H1 (cell line): ENCODE data around the gene TIMM10B. TPM values are rescaled to one million over a fixed set of nuclear protein-coding genes. Genes with fewer than 3 reads are reported as not detected.

Source experiments
- CTCF ChIA-PET: fragments of 300-600 bp; sonication (Branson Sonifier 250); formaldehyde crosslinking; loops from one replicate; lab custom pipeline; 2021; ENCODE audit not compliant: partially characterized antibody; lab: Charles Lee
- POLR2A ChIA-PET: fragments of 300-600 bp; sonication (Branson Sonifier 250); formaldehyde crosslinking; loops from one replicate; lab custom pipeline; 2021; ENCODE audit warnings: inconsistent platforms; ENCODE audit not compliant: partially characterized antibody; lab: Charles Lee
- DNase-seq, 2 experiments: peaks; one replicate each; pipeline versions ENCODE4 v3.0.0 to v3.0.0-alpha.2; 2010 to 2022; ENCODE audit warnings: low spot score in 2 of 2, low read depth in 1 of 2, mixed read lengths in 1 of 2
- FAIRE-seq: peaks from 2 replicates; lab custom pipeline; 2011; peaks lifted over from hg19 to GRCh38; lab: Jason Lieb, UNC
- H2AFZ ChIP-seq: 2 replicates; pipeline ENCODE4 v1.8.1; 2012; ENCODE audit warnings: low read length, inconsistent platforms
- H2AK5ac ChIP-seq: 2 replicates; pipeline ENCODE4 v1.6.1; 2013; ENCODE audit warnings: low read depth, low read length
- H2BK120ac ChIP-seq: replicated peaks from 2 replicates; pipeline ENCODE3; 2013; ENCODE audit warnings: low read depth, low read length, inconsistent platforms
- H2BK12ac ChIP-seq: 2 replicates; pipeline ENCODE4 v1.6.1; 2013; ENCODE audit warnings: low read depth, low read length
- H2BK15ac ChIP-seq: 2 replicates; pipeline ENCODE4 v1.6.1; 2013; ENCODE audit warnings: low read length
- H2BK20ac ChIP-seq: 2 replicates; pipeline ENCODE4 v1.6.1; 2013; ENCODE audit warnings: low read length
- H2BK5ac ChIP-seq: 2 replicates; pipeline ENCODE4 v1.6.1; 2013; ENCODE audit warnings: low read depth, low read length
- H3K14ac ChIP-seq: 2 replicates; pipeline ENCODE4 v1.6.1; 2013; ENCODE audit warnings: inconsistent platforms; ENCODE audit not compliant: insufficient read length
- H3K18ac ChIP-seq: 2 replicates; pipeline ENCODE4 v1.6.1; 2013; ENCODE audit warnings: low read length; ENCODE audit errors: extremely low read depth
- H3K23ac ChIP-seq: 2 replicates; pipeline ENCODE4 v1.6.1; 2013; ENCODE audit warnings: inconsistent platforms; ENCODE audit not compliant: insufficient read length
- H3K23me2 ChIP-seq: 2 replicates; pipeline ENCODE4 v1.6.1; 2013; ENCODE audit warnings: low read depth, low read length
- H3K27ac ChIP-seq: 2 replicates; pipeline ENCODE4 v1.6.1; 2011; ENCODE audit warnings: low read depth, low read length, inconsistent platforms
- H3K27me3 ChIP-seq, 4 experiments: replicated peaks in 1 of 4; 1 replicate in 1 of 4; 2 replicates in 3 of 4; pipeline versions ENCODE4 v1.6.1 to v1.8.1; 2011 to 2013; ENCODE audit warnings: low read length in 3 of 4, mild to moderate bottlenecking in 3 of 4, inconsistent platforms in 2 of 4, mixed read lengths in 2 of 4, moderate library complexity in 1 of 4; ENCODE audit not compliant: control insufficient read depth in 3 of 4, insufficient read depth in 3 of 4; ENCODE audit errors: extremely low read depth in 1 of 4
- H3K36me3 ChIP-seq, 4 experiments: 2 replicates each; pipeline versions ENCODE4 v1.6.1 to v1.8.1; 2011 to 2013; ENCODE audit warnings: mild to moderate bottlenecking in 4 of 4, low read length in 3 of 4, moderate library complexity in 2 of 4, control low read depth in 1 of 4, inconsistent platforms in 1 of 4; ENCODE audit not compliant: insufficient read depth in 4 of 4, control insufficient read depth in 2 of 4
- H3K4ac ChIP-seq: replicated peaks from 2 replicates; pipeline ENCODE3; 2013; ENCODE audit warnings: low read length, low read depth, mixed read lengths, inconsistent platforms; ENCODE audit not compliant: insufficient read length
- H3K4me1 ChIP-seq, 4 experiments: replicated peaks in 1 of 4; 1 replicate in 1 of 4; 2 replicates in 3 of 4; pipeline versions ENCODE4 v1.6.1 to v1.8.1; 2011 to 2013; ENCODE audit warnings: low read length in 3 of 4, inconsistent platforms in 2 of 4, mixed read lengths in 1 of 4; ENCODE audit not compliant: insufficient read depth in 4 of 4, control insufficient read depth in 3 of 4
- H3K4me2 ChIP-seq, 2 experiments: 2 replicates each; pipeline versions ENCODE4 v1.6.1 to v1.8.1; 2011 to 2013; ENCODE audit warnings: low read depth in 2 of 2, low read length in 2 of 2, control low read depth in 1 of 2, inconsistent platforms in 1 of 2, mild to moderate bottlenecking in 1 of 2; ENCODE audit not compliant: insufficient read depth in 1 of 2
- H3K4me3 ChIP-seq, 4 experiments: fragments of 200-600, 300-600 bp in 1 of 4; sonication (generic), shearing (Covaris generic), sonication (Bioruptor Twin) in 1 of 4; 2 replicates each; pipeline versions ENCODE4 v1.5.1 to v1.8.1; 2011 to 2016; ENCODE audit warnings: low read length in 4 of 4, low read depth in 3 of 4, control low read depth in 2 of 4, inconsistent platforms in 2 of 4, mild to moderate bottlenecking in 2 of 4, mixed read lengths in 1 of 4, moderate library complexity in 1 of 4; ENCODE audit not compliant: insufficient read depth in 2 of 4; ENCODE audit errors: extremely low read depth in 1 of 4
- H3K56ac ChIP-seq: replicated peaks from 2 replicates; pipeline ENCODE3; 2013; ENCODE audit warnings: low read depth, mild to moderate bottlenecking, mixed read lengths, low read length, inconsistent platforms; ENCODE audit not compliant: insufficient read length
- H3K79me1 ChIP-seq: 2 replicates; pipeline ENCODE4 v1.6.1; 2013; ENCODE audit warnings: low read depth, low read length, control low read depth
- H3K79me2 ChIP-seq, 2 experiments: 2 replicates each; pipeline versions ENCODE4 v1.6.1 to v1.8.1; 2012 to 2013; ENCODE audit warnings: low read length in 2 of 2, mild to moderate bottlenecking in 2 of 2, inconsistent platforms in 1 of 2; ENCODE audit not compliant: insufficient read depth in 2 of 2, control insufficient read depth in 1 of 2
- H3K9ac ChIP-seq, 4 experiments: replicated peaks in 1 of 4; 1 replicate in 1 of 4; 2 replicates in 3 of 4; pipeline versions ENCODE4 v1.6.1 to v1.8.1; 2011 to 2013; ENCODE audit warnings: low read depth in 3 of 4, low read length in 3 of 4, control low read depth in 2 of 4, mild to moderate bottlenecking in 2 of 4, moderate library complexity in 2 of 4, inconsistent platforms in 1 of 4; ENCODE audit errors: extremely low read depth in 1 of 4
- H3K9me3 ChIP-seq, 2 experiments: 2 replicates each; pipeline versions ENCODE4 v1.6.1 to v1.8.1; 2012 to 2013; ENCODE audit warnings: mild to moderate bottlenecking in 2 of 2, moderate library complexity in 2 of 2, control low read depth in 1 of 2, inconsistent platforms in 1 of 2, low read depth in 1 of 2, low read length in 1 of 2, mixed read lengths in 1 of 2; ENCODE audit not compliant: insufficient read depth in 2 of 2
- H4K20me1 ChIP-seq, 2 experiments: replicated peaks in 1 of 2; 2 replicates each; pipeline versions ENCODE3 to v1.8.1; 2011 to 2013; ENCODE audit warnings: inconsistent platforms in 2 of 2, low read length in 2 of 2, mild to moderate bottlenecking in 1 of 2; ENCODE audit not compliant: insufficient read depth in 2 of 2, control insufficient read depth in 1 of 2
- H4K5ac ChIP-seq: 2 replicates; pipeline ENCODE4 v1.6.1; 2013; ENCODE audit warnings: low read length, low read depth, mixed read lengths, inconsistent platforms; ENCODE audit not compliant: insufficient read length
- H4K8ac ChIP-seq: 2 replicates; pipeline ENCODE4 v1.8.0; 2013; ENCODE audit warnings: mild to moderate bottlenecking, moderate library complexity, low read length, inconsistent platforms; ENCODE audit not compliant: insufficient read depth; ENCODE audit errors: extremely low read depth
- H4K91ac ChIP-seq: replicated peaks from 2 replicates; pipeline ENCODE3; 2013; ENCODE audit warnings: low read length, mixed read lengths, inconsistent platforms; ENCODE audit not compliant: insufficient read length
- CHD1 ChIP-seq: IDR thresholded peaks from 2 replicates; pipeline ENCODE4 v1.6.1; 2012; ENCODE audit warnings: low read depth, low read length, improper control_type of control experiment
- CHD2 ChIP-seq: IDR thresholded peaks from 2 replicates; pipeline ENCODE4 v1.6.1; 2012; ENCODE audit warnings: low read length, improper control_type of control experiment
- EGR1 ChIP-seq: IDR thresholded peaks from 2 replicates; pipeline ENCODE4 v1.6.1; 2011; ENCODE audit warnings: low read depth, low read length, borderline replicate concordance
- EZH2 ChIP-seq: fragments of 200-600 bp; sonication (generic); IDR thresholded peaks from 2 replicates; pipeline ENCODE4 v1.7.1; 2012; ENCODE audit warnings: low read depth, mild to moderate bottlenecking, moderate library complexity, low read length, inconsistent platforms; ENCODE audit not compliant: severe bottlenecking
- HDAC2 ChIP-seq, 2 experiments: fragments of 300-600 bp in 1 of 2; sonication (generic) in 1 of 2; IDR thresholded peaks; 2 replicates each; pipeline ENCODE4 v1.6.1; 2011 to 2012; ENCODE audit warnings: low read depth in 2 of 2, low read length in 2 of 2, mild to moderate bottlenecking in 2 of 2, moderate library complexity in 2 of 2, borderline replicate concordance in 1 of 2, inconsistent platforms in 1 of 2
- RNF2 ChIP-seq: fragments of 200-900, 300-1000 bp; sonication (generic); IDR thresholded peaks from 2 replicates; pipeline ENCODE4 v1.7.1; 2016; ENCODE audit warnings: borderline replicate concordance, low read depth, mild to moderate bottlenecking, antibody characterized with exemption, low read length; ENCODE audit not compliant: poor library complexity, severe bottlenecking; ENCODE audit errors: missing control alignments
- SIN3A ChIP-seq, 2 experiments: IDR thresholded peaks in 1 of 2; conservative IDR thresholded peaks in 1 of 2; 2 replicates each; pipeline ENCODE4 v1.6.1; 2011 to 2012; ENCODE audit warnings: low read length in 2 of 2, improper control_type of control experiment in 1 of 2, low read depth in 1 of 2, mild to moderate bottlenecking in 1 of 2
- SIX5 ChIP-seq: IDR thresholded peaks from 2 replicates; pipeline ENCODE4 v1.6.1; 2011; ENCODE audit warnings: mild to moderate bottlenecking, low read depth, low read length
- TAF1 ChIP-seq: IDR thresholded peaks from 2 replicates; pipeline ENCODE4 v1.6.1; 2011; ENCODE audit warnings: mild to moderate bottlenecking, low read depth, low read length
- WGBS, 2 experiments: shearing (Covaris generic) in 1 of 2; methylation state at CpG; one replicate each; pipeline versions ENCODE4 v1.1.6 to v1.1.7; 2013 to 2015; ENCODE audit warnings: low lambda C conversion rate in 2 of 2, mixed read lengths in 2 of 2, inconsistent platforms in 1 of 2, low coverage in 1 of 2, missing lambda C conversion rate in 1 of 2; ENCODE audit not compliant: insufficient replicate concordance in 2 of 2, insufficient coverage in 1 of 2, insufficient read length in 1 of 2; ENCODE audit errors: extremely low coverage in 1 of 2, missing lambda C conversion rate in 1 of 2; 5-methylcytosine and 5-hydroxymethylcytosine counted together
- polyA plus RNA-seq, 7 experiments: library from polyadenylated mRNA; depleted of rRNA in 3 of 7; stranded (reverse) in 5 of 7; unstranded in 2 of 7; fragments of >200 nt in 5 of 7; fragments of 200-250 nt in 2 of 7; gene quantifications; 1 replicate in 5 of 7; 2 replicates in 1 of 7; 4 replicates in 1 of 7; pipeline versions ENCODE4 v1.2.1 to v1.2.3, GENCODE V29; 2011 to 2013; ENCODE audit warnings: missing spikeins in 2 of 7, mixed read lengths in 2 of 7
- total RNA-seq: library from RNA; stranded (reverse); fragmentation: NEBNext Ultra II Directional; extraction: Animal tissue kit (Norgen Biotek cat#: 25700); gene quantifications from 2 replicates; pipeline ENCODE4 v1.2.1, GENCODE V29; 2021
- TF ChIP-seq, protein P1 (sequence below), 3 experiments: IDR thresholded peaks; 1 replicate in 2 of 3; 2 replicates in 1 of 3; pipeline versions ENCODE4 v1.5.1 to v1.6.1; 2011; ENCODE audit warnings: low read length in 3 of 3, mild to moderate bottlenecking in 3 of 3, inconsistent platforms in 2 of 3, low read depth in 1 of 3, moderate library complexity in 1 of 3; ENCODE audit not compliant: insufficient read depth in 1 of 3; ENCODE audit errors: control extremely low read depth in 1 of 3

TIMM10B gene
- total and polyA plus RNA-seq, 2 of the 8 experiments (the other 6 are each of a cell fraction or from before 2014, with no cell fraction given) = 38.2 to 47.8 TPM

DNA sequence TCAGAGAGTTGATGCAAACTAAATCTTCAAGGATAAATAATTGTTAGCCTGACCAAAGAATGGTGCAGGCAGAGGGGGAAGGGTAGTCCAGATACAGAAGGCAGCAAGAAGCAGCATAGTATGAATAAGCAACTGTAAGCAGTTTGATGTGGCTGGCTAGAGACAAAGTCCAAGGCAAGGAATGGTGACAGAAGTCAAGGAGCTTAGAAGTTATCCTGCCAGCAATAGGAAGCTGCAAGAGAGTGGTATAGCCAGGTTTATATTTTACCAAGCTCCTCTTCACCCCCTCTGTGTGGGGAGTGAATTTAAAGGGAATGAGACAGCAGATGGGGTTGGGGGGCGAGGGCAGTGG is 22.2 kb upstream of the TIMM10B start:
- no peak overlapping the region for H4K5ac ChIP-seq
- H3K23ac ChIP-seq = no peak overlapping the region
- H3K18ac ChIP-seq = no peak overlapping the region
- WGBS, 2 experiments = 79% methylated on average over 1 of the region's 1 CpG; no CpG with 5 or more reads in 1 of the 2 experiments
- H2AK5ac ChIP-seq = no peak overlapping the region
- H2BK20ac ChIP-seq = no peak overlapping the region
- H3K4ac ChIP-seq = no peak overlapping the region
- H2BK12ac ChIP-seq = no peak overlapping the region
- H3K79me1 ChIP-seq = no peaks in the 10 kb centered on the region; the same call in 1 of the 2 replicates
- DNase-seq (no peak), FAIRE-seq (no peak)
- H2BK15ac ChIP-seq = no peak overlapping the region
- H2BK5ac ChIP-seq = no peak overlapping the region
- H2AFZ ChIP-seq = no peak overlapping the region
- no peak overlapping the region for H4K8ac ChIP-seq
- no peaks in the 10 kb centered on the region; the same call in 1 of the 2 replicates for H3K23me2 ChIP-seq
- H2BK120ac ChIP-seq = no peak overlapping the region
- no peaks in the 10 kb centered on the region for H3K9me3 ChIP-seq
- no peak overlapping the region for H4K91ac ChIP-seq
- no peak overlapping the region for H3K4me2 ChIP-seq
- no peaks in the 10 kb centered on the region for H3K4me1 ChIP-seq
- ChIA-PET CTCF (interaction anchor here (1.2 to 6.5 kb wide), 4 partner anchors 10 to 81 kb away, joined by 3 to 83 read pairs (median 6); partner anchors contain the start of gene HPX), POLR2A (interaction anchor here (0.6 to 1.5 kb wide), 3 partner anchors 9 to 1637 kb away, joined by 3 to 6 read pairs (median 4); no protein-coding TSS in a partner anchor)
- no peaks in the 10 kb centered on the region for H4K20me1 ChIP-seq
- H3K27ac ChIP-seq = no peak overlapping the region
- H3K4me3 ChIP-seq = no peak overlapping the region
- no peak overlapping the region for H3K56ac ChIP-seq
- no peaks in the 10 kb centered on the region for H3K27me3 ChIP-seq
- no peak overlapping the region; a peak in 1 of 7 replicates for H3K9ac ChIP-seq
- H3K36me3 ChIP-seq = peaks cover 0 to 12% (median 3%) of the 10 kb centered on the region in 4 experiments; a peak in 2 of 8 replicates
- H3K79me2 ChIP-seq = no peaks in the 10 kb centered on the region
- H3K14ac ChIP-seq = no peak overlapping the region
- TF ChIP-seq TAF1 = no peak
- TF ChIP-seq CHD1 = no peak
- no peak for TF ChIP-seq EZH2
- TF ChIP-seq, protein P1, sequence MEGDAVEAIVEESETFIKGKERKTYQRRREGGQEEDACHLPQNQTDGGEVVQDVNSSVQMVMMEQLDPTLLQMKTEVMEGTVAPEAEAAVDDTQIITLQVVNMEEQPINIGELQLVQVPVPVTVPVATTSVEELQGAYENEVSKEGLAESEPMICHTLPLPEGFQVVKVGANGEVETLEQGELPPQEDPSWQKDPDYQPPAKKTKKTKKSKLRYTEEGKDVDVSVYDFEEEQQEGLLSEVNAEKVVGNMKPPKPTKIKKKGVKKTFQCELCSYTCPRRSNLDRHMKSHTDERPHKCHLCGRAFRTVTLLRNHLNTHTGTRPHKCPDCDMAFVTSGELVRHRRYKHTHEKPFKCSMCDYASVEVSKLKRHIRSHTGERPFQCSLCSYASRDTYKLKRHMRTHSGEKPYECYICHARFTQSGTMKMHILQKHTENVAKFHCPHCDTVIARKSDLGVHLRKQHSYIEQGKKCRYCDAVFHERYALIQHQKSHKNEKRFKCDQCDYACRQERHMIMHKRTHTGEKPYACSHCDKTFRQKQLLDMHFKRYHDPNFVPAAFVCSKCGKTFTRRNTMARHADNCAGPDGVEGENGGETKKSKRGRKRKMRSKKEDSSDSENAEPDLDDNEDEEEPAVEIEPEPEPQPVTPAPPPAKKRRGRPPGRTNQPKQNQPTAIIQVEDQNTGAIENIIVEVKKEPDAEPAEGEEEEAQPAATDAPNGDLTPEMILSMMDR (IDR thresholded peaks at IDR 0.05; ENCODE audit: control extremely low read depth in 1 of 3, insufficient read depth in 1 of 3, low read depth in 1 of 3, low read length in 3 of 3) = no peak
- TF ChIP-seq HDAC2 (IDR thresholded peaks at IDR 0.05; ENCODE audit: borderline replicate concordance in 1 of 2, low read depth in 2 of 2, low read length in 2 of 2) = no peak
- no peak for TF ChIP-seq CHD2
- TF ChIP-seq SIX5 = no peak
- TF ChIP-seq SIN3A (conservative IDR thresholded peaks at IDR 0.05 in 1 of 2, IDR thresholded peaks at IDR 0.05 in 1 of 2; ENCODE audit: low read depth in 1 of 2, low read length in 2 of 2) = no peak
- no peak for TF ChIP-seq EGR1
- no peak for TF ChIP-seq RNF2
